OCI-LY3 (cell line): ENCODE data around the gene DUSP11.
"Not testable (repeated sequence)": the region's sequence is repeated elsewhere in the genome, so short reads cannot be mapped to it uniquely, and the experiment has no call there.

ENCODE experiments used
- H2AFZ ChIP-seq: fragments of 200-600, 300-600 bp; shearing (Covaris generic); 2 replicates; pipeline ENCODE4 v1.6.0; 2014; ENCODE audit warnings: antibody characterized with exemption, low read depth, low read length
- H3K27ac ChIP-seq: fragments of 200-600, 300-600 bp; sonication (generic); 2 replicates; pipeline ENCODE4 v1.5.1; 2014; ENCODE audit warnings: mild to moderate bottlenecking, low read length, moderate library complexity, mixed read lengths
- H3K27me3 ChIP-seq: fragments of 200-600, 300-600 bp; sonication (generic); 2 replicates; pipeline ENCODE4 v1.6.1; 2014; ENCODE audit warnings: low read depth, low read length, mixed read lengths
- H3K36me3 ChIP-seq: fragments of 200-600, 300-600 bp; sonication (generic); replicated peaks from 2 replicates; pipeline ENCODE3; 2014; ENCODE audit warnings: low read depth, low read length, mixed read lengths
- H3K4me1 ChIP-seq: fragments of 300-600, 200-600 bp; sonication (generic); 2 replicates; pipeline ENCODE4 v1.6.1; 2014; ENCODE audit warnings: low read length, mixed read lengths
- H3K4me2 ChIP-seq: fragments of 200-600, 300-600 bp; sonication (generic); 2 replicates; pipeline ENCODE4 v1.6.1; 2014; ENCODE audit warnings: low read length, mixed read lengths
- H3K4me3 ChIP-seq: fragments of 300-600, 200-600 bp; sonication (generic); 2 replicates; pipeline ENCODE4 v1.5.1; 2014; ENCODE audit warnings: antibody characterized with exemption, mild to moderate bottlenecking, low read length, moderate library complexity
- H3K79me2 ChIP-seq: fragments of 300-600, 200-600 bp; shearing (Covaris generic); 2 replicates; pipeline ENCODE4 v1.6.1; 2014; ENCODE audit warnings: mild to moderate bottlenecking, low read length, mixed read lengths
- H3K9ac ChIP-seq: fragments of 300-600, 200-600 bp; shearing (Covaris generic); 2 replicates; pipeline ENCODE4 v1.6.0; 2014; ENCODE audit warnings: mild to moderate bottlenecking, low read length, moderate library complexity
- H3K9me3 ChIP-seq: fragments of 200-600, 300-600 bp; shearing (Covaris generic); 2 replicates; pipeline ENCODE4 v1.6.1; 2014; ENCODE audit warnings: low read length, mixed read lengths; ENCODE audit not compliant: insufficient read depth
- H4K20me1 ChIP-seq: fragments of 200-600, 300-600 bp; sonication (generic); 2 replicates; pipeline ENCODE4 v1.6.1; 2016; ENCODE audit warnings: low read length, mixed read lengths; ENCODE audit not compliant: insufficient read depth
- CTCF ChIP-seq: fragments of 200-600, 300-600 bp; sonication (generic); IDR thresholded peaks from 2 replicates; pipeline ENCODE4 v1.5.1; 2014; ENCODE audit warnings: antibody characterized with exemption, low read length, low read depth
- EZH2phosphoT487 ChIP-seq: fragments of 200-600 bp; shearing (Covaris generic); IDR thresholded peaks from 2 replicates; pipeline ENCODE4 v1.6.1; 2018; ENCODE audit warnings: antibody characterized with exemption, mixed run types, low read depth

DUSP11 gene

GRCh38 chr2:73821227-73821626 is 41.3 kb upstream of the DUSP11 start:
- H4K20me1 ChIP-seq, result no peaks in the 10 kb centered on the region
- H3K79me2 ChIP-seq, result no peaks in the 10 kb centered on the region
- H3K4me2 ChIP-seq, result peak overlapping the region; percentile 75
- peak overlapping the region; percentile 56; the same call in 1 of the 2 replicates for H2AFZ ChIP-seq
- H3K9ac ChIP-seq, result peak overlapping the region; percentile 74
- peak overlapping the region; percentile 56 for H3K4me3 ChIP-seq
- TF ChIP-seq EZH2phosphoT487 (no peak), CTCF (no peak)
- peaks cover 46% of the 10 kb centered on the region for H3K4me1 ChIP-seq
- H3K27ac ChIP-seq, result peak overlapping the region; percentile 98
- no peaks in the 10 kb centered on the region for H3K27me3 ChIP-seq
- H3K9me3 ChIP-seq, result no peaks in the 10 kb centered on the region
- no peaks in the 10 kb centered on the region for H3K36me3 ChIP-seq

DNA sequence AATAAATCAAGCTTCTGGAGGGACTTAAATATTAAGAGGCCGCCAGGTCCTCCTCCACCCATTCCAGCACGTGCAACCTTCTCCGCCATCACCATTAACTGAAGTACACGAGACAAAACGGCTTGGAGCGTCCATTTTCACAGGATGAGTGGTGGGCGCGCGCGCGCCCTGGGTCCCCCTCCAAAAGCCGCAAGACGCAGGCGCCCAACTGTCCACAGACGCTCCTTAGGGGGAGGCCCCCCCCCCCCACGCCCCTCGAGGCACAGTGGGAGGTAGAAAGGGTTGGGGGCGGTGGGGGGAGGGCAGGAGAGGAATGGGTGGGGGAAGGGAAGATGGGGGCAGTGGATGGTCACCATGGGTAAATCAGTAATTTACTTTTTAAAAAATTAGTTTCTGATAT is 38.4 kb upstream of the DUSP11 start:
- no peak overlapping the region for H3K4me2 ChIP-seq
- no peak overlapping the region for H3K4me3 ChIP-seq
- no peaks in the 10 kb centered on the region for H3K36me3 ChIP-seq
- TF ChIP-seq CTCF (no peak), EZH2phosphoT487 (no peak)
- H3K9ac ChIP-seq, result no peak overlapping the region
- H3K27me3 ChIP-seq, result no peaks in the 10 kb centered on the region
- H2AFZ ChIP-seq, result no peak overlapping the region
- H3K79me2 ChIP-seq, result no peaks in the 10 kb centered on the region
- no peak overlapping the region for H3K27ac ChIP-seq
- H3K9me3 ChIP-seq, result no peaks in the 10 kb centered on the region
- H4K20me1 ChIP-seq, result no peaks in the 10 kb centered on the region
- H3K4me1 ChIP-seq, result peaks cover 36% of the 10 kb centered on the region

- Histone ChIP-seq H3K36me3 (no peaks in the 10 kb centered on the region), H3K9ac (no peak overlapping the region), H3K9me3 (no peaks in the 10 kb centered on the region), H3K27ac (no peak overlapping the region), H3K79me2 (no peaks in the 10 kb centered on the region), H2AFZ (0 out of 2 replicates have a peak overlapping the region, but pooled peaks have one; percentile 7), H4K20me1 (no peaks in the 10 kb centered on the region), H3K27me3 (no peaks in the 10 kb centered on the region), H3K4me1 (no peaks in the 10 kb centered on the region), H3K4me3 (no peak overlapping the region), H3K4me2 (no peak overlapping the region)
- TF ChIP-seq CTCF, result no peak
These were observed 32.7 kb upstream of the DUSP11 start for GRCh38 chr2:73812635-73813034.

DNA sequence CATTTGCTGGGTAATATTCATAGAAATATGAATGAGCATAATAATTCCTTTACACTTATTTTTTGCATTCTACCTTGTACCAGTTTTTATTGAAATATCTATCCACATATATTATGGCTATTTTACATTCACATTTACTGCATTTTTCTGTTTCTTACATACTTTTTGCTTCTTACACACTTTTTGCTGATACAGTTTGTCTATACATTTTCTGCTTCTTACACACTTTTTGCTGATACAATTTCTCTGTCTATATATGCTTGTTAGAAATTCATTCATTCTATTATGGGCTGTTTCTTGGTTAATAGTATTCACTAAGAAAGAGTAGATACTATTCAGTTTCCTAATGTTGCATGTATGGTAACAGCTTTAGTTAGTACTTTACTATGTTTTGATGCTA is 32.0 kb upstream of the DUSP11 start:
- TF ChIP-seq CTCF (no peak), EZH2phosphoT487 (no peak)
- Histone ChIP-seq H3K79me2 (no peaks in the 10 kb centered on the region), H3K27ac (no peak overlapping the region), H3K9me3 (no peaks in the 10 kb centered on the region), H3K9ac (no peak overlapping the region), H3K4me1 (no peaks in the 10 kb centered on the region), H3K4me3 (no peak overlapping the region), H3K27me3 (no peaks in the 10 kb centered on the region), H4K20me1 (no peaks in the 10 kb centered on the region), H3K4me2 (no peak overlapping the region), H2AFZ (no peak overlapping the region), H3K36me3 (no peaks in the 10 kb centered on the region)

GRCh38 chr2:73783883-73784282 is 4.0 kb upstream of the DUSP11 start, which contains the start of gene C2orf78:
Gene C2orf78, plus strand, starts transcription at chr2:73784183. Its CDS starts 127 bp downstream, at chr2:73784310.
- H3K27ac ChIP-seq, H3K4me2 ChIP-seq, H4K20me1 ChIP-seq, H3K9me3 ChIP-seq, H3K4me3 ChIP-seq, H3K27me3 ChIP-seq, H3K9ac ChIP-seq, H3K4me1 ChIP-seq, H3K36me3 ChIP-seq, H2AFZ ChIP-seq: not testable (repeated sequence)
- H3K79me2 ChIP-seq, result peaks cover 10% of the 10 kb centered on the region

DNA sequence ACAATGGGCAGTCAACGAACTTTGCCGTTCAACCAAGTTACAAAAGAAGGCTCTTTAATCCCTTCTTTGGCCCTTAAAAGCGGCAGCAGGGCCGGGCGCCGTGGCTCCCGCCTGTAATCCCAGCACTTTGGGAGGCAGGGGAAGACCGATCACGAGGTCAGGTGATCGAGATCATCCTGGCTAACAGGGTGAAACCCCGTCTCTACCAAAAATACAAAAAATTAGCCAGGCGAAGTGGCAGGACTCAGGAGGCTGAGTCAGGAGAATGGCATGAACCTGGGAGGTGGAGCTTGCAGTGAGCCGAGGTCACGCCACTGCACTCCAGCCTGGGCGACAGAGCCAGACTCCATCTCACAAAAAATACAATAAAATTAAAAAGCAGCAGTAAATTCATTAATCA is 3.5 kb upstream of the DUSP11 start:
- not testable (repeated sequence) for H3K9me3 ChIP-seq, H3K4me3 ChIP-seq, H4K20me1 ChIP-seq, H3K27me3 ChIP-seq, H2AFZ ChIP-seq, H3K9ac ChIP-seq, H3K4me2 ChIP-seq, H3K27ac ChIP-seq, H3K36me3 ChIP-seq
- Histone ChIP-seq H3K4me1 (peaks cover 13% of the 10 kb centered on the region), H3K79me2 (peaks cover 15% of the 10 kb centered on the region)
